Activated CD4-positive, CD25-positive, alpha-beta regulatory T cell treated with anti-CD3 and anti-CD28 coated beads, Interleukin-2, amount 50 U/mL, for 24 hours (primary cell): ENCODE data around the gene ADAM15.

Source experiments
- ATAC-seq, 2 donors: fragments of 150-1000 bp; cut with Tn5 transposase; one replicate each; pipeline ENCODE4 v1.10.0; 2021; ENCODE audit warnings: mild to moderate bottlenecking in 1 of 2, moderate library complexity in 1 of 2

Gene ADAM15

GRCh38 chr1:155012776-155013602, 38.1 kb upstream of the ADAM15 start:
- ATAC-seq = no peak

- no peak for ATAC-seq
These were observed 37.5 kb upstream of the ADAM15 start for GRCh38 chr1:155013632-155014031.

GRCh38 chr1:155014709-155015508, 36.2 kb upstream of the ADAM15 start:
- no peak for ATAC-seq

GRCh38 chr1:155015527-155016230, 35.4 kb upstream of the ADAM15 start:
- ATAC-seq = no peak

- ATAC-seq = no peak
These were observed 34.8 kb upstream of the ADAM15 start for GRCh38 chr1:155016231-155016831.

- peak; percentile 94 to 96 for ATAC-seq
These were observed 33.8 kb upstream of the ADAM15 start for GRCh38 chr1:155017041-155017945.

GRCh38 chr1:155017946-155018316, 33.2 kb upstream of the ADAM15 start:
- no peak for ATAC-seq

GRCh38 chr1:155018617-155019348, 32.3 kb upstream of the ADAM15 start:
- ATAC-seq = no peak

GRCh38 chr1:155019377-155020245, 31.5 kb upstream of the ADAM15 start:
- ATAC-seq = no peak

- no peak for ATAC-seq
These were observed 28.8 kb upstream of the ADAM15 start for GRCh38 chr1:155022136-155022926.

GRCh38 chr1:155022927-155023236, 28.2 kb upstream of the ADAM15 start:
- no peak for ATAC-seq

- no peak for ATAC-seq
These were observed 27.5 kb upstream of the ADAM15 start for GRCh38 chr1:155023627-155024026.

- ATAC-seq = no peak
These were observed 26.8 kb upstream of the ADAM15 start for GRCh38 chr1:155024315-155024714.

GRCh38 chr1:155026154-155026553, 25.0 kb upstream of the ADAM15 start:
- ATAC-seq = no peak

- ATAC-seq = no peak
These were observed 24.5 kb upstream of the ADAM15 start for GRCh38 chr1:155026588-155026987.

- ATAC-seq = no peak
These were observed 21.4 kb upstream of the ADAM15 start for GRCh38 chr1:155029513-155030242.

- no peak for ATAC-seq
These were observed 20.8 kb upstream of the ADAM15 start for GRCh38 chr1:155030243-155030795.

GRCh38 chr1:155030899-155031298, 20.2 kb upstream of the ADAM15 start:
- no peak for ATAC-seq
